ENCODE results near the gene ADRM1. TPM values are rescaled to one million over a fixed set of nuclear protein-coding genes. Genes with fewer than 3 reads are reported as not detected.

The ADRM1 gene
- total and polyA plus RNA-seq, 2 experiments from 2014 or later, result 206 to 243 TPM

DNA sequence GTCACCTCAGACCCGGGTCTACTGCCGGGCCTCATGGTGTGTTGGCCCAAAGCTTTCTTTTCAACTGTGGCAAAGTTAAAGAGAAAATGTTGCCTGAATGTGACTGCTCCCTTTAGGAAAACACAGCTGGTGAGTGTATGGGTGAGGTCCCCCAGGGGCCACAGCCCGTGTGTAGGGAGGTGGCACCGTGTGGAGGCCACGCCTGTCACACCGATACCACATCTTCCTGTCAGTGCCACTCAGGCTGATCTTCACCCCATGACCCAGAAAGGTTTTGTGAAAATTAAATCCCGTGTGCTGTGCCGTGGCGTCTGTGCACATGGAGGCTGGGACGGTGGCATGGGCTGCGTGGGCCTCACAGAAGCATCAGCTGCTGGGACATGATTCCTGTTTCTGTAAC, 10.7 kb upstream of the ADRM1 start:
- H3F3A ChIP-seq (replicated peaks; ENCODE audit: low read depth), result 0 out of 2 replicates have a peak, but pooled peaks cover 3% of the 10 kb centered on the region
- no peak for TF ChIP-seq EZH2 (IDR thresholded peaks at IDR 0.05; ENCODE audit: low read depth, unreplicated experiment)
- TF ChIP-seq, protein P1, sequence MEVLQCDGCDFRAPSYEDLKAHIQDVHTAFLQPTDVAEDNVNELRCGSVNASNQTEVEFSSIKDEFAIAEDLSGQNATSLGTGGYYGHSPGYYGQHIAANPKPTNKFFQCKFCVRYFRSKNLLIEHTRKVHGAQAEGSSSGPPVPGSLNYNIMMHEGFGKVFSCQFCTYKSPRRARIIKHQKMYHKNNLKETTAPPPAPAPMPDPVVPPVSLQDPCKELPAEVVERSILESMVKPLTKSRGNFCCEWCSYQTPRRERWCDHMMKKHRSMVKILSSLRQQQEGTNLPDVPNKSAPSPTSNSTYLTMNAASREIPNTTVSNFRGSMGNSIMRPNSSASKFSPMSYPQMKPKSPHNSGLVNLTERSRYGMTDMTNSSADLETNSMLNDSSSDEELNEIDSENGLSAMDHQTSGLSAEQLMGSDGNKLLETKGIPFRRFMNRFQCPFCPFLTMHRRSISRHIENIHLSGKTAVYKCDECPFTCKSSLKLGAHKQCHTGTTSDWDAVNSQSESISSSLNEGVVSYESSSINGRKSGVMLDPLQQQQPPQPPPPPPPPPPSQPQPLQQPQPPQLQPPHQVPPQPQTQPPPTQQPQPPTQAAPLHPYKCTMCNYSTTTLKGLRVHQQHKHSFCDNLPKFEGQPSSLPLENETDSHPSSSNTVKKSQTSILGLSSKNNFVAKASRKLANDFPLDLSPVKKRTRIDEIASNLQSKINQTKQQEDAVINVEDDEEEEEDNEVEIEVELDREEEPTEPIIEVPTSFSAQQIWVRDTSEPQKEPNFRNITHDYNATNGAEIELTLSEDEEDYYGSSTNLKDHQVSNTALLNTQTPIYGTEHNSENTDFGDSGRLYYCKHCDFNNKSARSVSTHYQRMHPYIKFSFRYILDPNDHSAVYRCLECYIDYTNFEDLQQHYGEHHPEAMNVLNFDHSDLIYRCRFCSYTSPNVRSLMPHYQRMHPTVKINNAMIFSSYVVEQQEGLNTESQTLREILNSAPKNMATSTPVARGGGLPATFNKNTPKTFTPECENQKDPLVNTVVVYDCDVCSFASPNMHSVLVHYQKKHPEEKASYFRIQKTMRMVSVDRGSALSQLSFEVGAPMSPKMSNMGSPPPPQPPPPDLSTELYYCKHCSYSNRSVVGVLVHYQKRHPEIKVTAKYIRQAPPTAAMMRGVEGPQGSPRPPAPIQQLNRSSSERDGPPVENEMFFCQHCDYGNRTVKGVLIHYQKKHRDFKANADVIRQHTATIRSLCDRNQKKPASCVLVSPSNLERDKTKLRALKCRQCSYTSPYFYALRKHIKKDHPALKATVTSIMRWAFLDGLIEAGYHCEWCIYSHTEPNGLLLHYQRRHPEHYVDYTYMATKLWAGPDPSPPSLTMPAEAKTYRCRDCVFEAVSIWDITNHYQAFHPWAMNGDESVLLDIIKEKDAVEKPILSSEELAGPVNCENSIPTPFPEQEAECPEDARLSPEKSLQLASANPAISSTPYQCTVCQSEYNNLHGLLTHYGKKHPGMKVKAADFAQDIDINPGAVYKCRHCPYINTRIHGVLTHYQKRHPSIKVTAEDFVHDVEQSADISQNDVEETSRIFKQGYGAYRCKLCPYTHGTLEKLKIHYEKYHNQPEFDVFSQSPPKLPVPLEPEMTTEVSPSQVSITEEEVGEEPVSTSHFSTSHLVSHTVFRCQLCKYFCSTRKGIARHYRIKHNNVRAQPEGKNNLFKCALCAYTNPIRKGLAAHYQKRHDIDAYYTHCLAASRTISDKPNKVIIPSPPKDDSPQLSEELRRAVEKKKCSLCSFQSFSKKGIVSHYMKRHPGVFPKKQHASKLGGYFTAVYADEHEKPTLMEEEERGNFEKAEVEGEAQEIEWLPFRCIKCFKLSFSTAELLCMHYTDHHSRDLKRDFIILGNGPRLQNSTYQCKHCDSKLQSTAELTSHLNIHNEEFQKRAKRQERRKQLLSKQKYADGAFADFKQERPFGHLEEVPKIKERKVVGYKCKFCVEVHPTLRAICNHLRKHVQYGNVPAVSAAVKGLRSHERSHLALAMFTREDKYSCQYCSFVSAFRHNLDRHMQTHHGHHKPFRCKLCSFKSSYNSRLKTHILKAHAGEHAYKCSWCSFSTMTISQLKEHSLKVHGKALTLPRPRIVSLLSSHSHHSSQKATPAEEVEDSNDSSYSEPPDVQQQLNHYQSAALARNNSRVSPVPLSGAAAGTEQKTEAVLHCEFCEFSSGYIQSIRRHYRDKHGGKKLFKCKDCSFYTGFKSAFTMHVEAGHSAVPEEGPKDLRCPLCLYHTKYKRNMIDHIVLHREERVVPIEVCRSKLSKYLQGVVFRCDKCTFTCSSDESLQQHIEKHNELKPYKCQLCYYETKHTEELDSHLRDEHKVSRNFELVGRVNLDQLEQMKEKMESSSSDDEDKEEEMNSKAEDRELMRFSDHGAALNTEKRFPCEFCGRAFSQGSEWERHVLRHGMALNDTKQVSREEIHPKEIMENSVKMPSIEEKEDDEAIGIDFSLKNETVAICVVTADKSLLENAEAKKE (CRISPR knock-in tag; IDR thresholded peaks at IDR 0.05), result no peak
- TF ChIP-seq STAT1 (IDR thresholded peaks at IDR 0.05; ENCODE audit: unreplicated experiment), result no peak
- ATAC-seq (no peak), DNase-seq (ENCODE audit: low spot score) (no peak)
- no peaks in the 10 kb centered on the region for H4K20me1 ChIP-seq (replicated peaks; ENCODE audit: insufficient read depth)
- H3K27me3 Mint-ChIP-seq (ENCODE audit: insufficient read depth, low read depth, poor library complexity), result peaks cover 11% of the 10 kb centered on the region
- H3K27ac ChIP-seq (ENCODE audit: low read depth), result no peak overlapping the region
- H3K9me2 ChIP-seq (ENCODE audit: insufficient read depth), result no peaks in the 10 kb centered on the region
- no peak overlapping the region for H3K4me3 ChIP-seq
- H3K27ac Mint-ChIP-seq, result no peak overlapping the region
- no peaks in the 10 kb centered on the region for H3K36me3 ChIP-seq (ENCODE audit: insufficient read depth)
- no peaks in the 10 kb centered on the region for H3K4me1 ChIP-seq (ENCODE audit: insufficient read depth)
- no peaks in the 10 kb centered on the region for H3K79me2 ChIP-seq (replicated peaks; ENCODE audit: insufficient read depth)
- no peak overlapping the region for H3K4me2 ChIP-seq
- no peak overlapping the region for H2AFZ ChIP-seq
- H3K9me3 Mint-ChIP-seq, result no peaks in the 10 kb centered on the region
- peaks cover 37% of the 10 kb centered on the region for H3K36me3 Mint-ChIP-seq (ENCODE audit: low read depth)
- no peaks in the 10 kb centered on the region for H3K27me3 ChIP-seq (ENCODE audit: insufficient read depth)
- no peaks in the 10 kb centered on the region for H3K4me1 Mint-ChIP-seq
- no peak overlapping the region for H3K4me3 Mint-ChIP-seq

- H3K36me3 ChIP-seq (ENCODE audit: insufficient read depth), result no peaks in the 10 kb centered on the region
- Mint-ChIP-seq H3K4me1 (no peaks in the 10 kb centered on the region), H3K36me3 (ENCODE audit: low read depth) (peaks cover 37% of the 10 kb centered on the region), H3K27me3 (ENCODE audit: insufficient read depth, low read depth, poor library complexity) (peaks cover 7% of the 10 kb centered on the region), H3K27ac (no peak overlapping the region), H3K4me3 (no peak overlapping the region), H3K9me3 (no peaks in the 10 kb centered on the region)
- H2AFZ ChIP-seq, result no peak overlapping the region
- no peaks in the 10 kb centered on the region; the same call in 1 of the 2 replicates for H4K20me1 ChIP-seq (replicated peaks; ENCODE audit: insufficient read depth)
- H3K4me1 ChIP-seq (ENCODE audit: insufficient read depth), result no peaks in the 10 kb centered on the region
- no peaks in the 10 kb centered on the region for H3K79me2 ChIP-seq (replicated peaks; ENCODE audit: insufficient read depth)
- ATAC-seq, result no peak
- no peaks in the 10 kb centered on the region for H3K9me2 ChIP-seq (ENCODE audit: insufficient read depth)
- no peak overlapping the region for H3K4me2 ChIP-seq
- no peak overlapping the region for H3K27ac ChIP-seq (ENCODE audit: low read depth)
- H3K4me3 ChIP-seq, result no peak overlapping the region
- DNase-seq (ENCODE audit: low spot score), result no peak
- no peaks in the 10 kb centered on the region for H3K27me3 ChIP-seq (ENCODE audit: insufficient read depth)
- H3F3A ChIP-seq (replicated peaks; ENCODE audit: low read depth), result 0 out of 2 replicates have a peak, but pooled peaks cover 5% of the 10 kb centered on the region
- TF ChIP-seq ZNF114 (CRISPR knock-in tag; IDR thresholded peaks at IDR 0.05) (no peak), NANOG (IDR thresholded peaks at IDR 0.05; ENCODE audit: borderline replicate concordance) (no peak), JUNB (IDR thresholded peaks at IDR 0.05; ENCODE audit: unreplicated experiment) (no peak), ETS1 (IDR thresholded peaks at IDR 0.05) (no peak), EZH2 (IDR thresholded peaks at IDR 0.05; ENCODE audit: low read depth, unreplicated experiment) (no peak), CTCF (conservative IDR thresholded peaks at IDR 0.05; ENCODE audit: low read depth in 2 of 2) (no peak)
Observed at GRCh38 chr20:62293111-62293784, 9.5 kb upstream of the ADRM1 start.

All from GM23338 (cell line).